Calu3 (cell line): ENCODE results near the gene NPW. TPM values are rescaled to one million over a fixed set of nuclear protein-coding genes. Genes with fewer than 3 reads are reported as not detected.

Source experiments
- BruUV-seq: library from RNA; stranded (reverse); fragments of 400-500 nt; replicated peaks from 2 replicates; lab custom pipeline; 2021; lab: Mats Ljungman, UMichigan
- CTCF ChIA-PET: fragments of 300-600 bp; sonication (Branson Sonifier 250); formaldehyde crosslinking; loops from one replicate; lab custom pipeline; 2022; ENCODE audit warnings: antibody characterized with exemption; lab: Charles Lee
- DNase-seq: peaks from one replicate; pipeline ENCODE4 v3.0.0; 2022
- H3K27ac Mint-ChIP-seq: one replicate; pipeline ENCODE4 v1.8.0; 2022; ENCODE audit warnings: mixed read lengths; ENCODE audit not compliant: unreplicated experiment
- H3K27me3 Mint-ChIP-seq: one replicate; pipeline ENCODE4 v1.8.0; 2022; ENCODE audit warnings: mixed read lengths; ENCODE audit not compliant: unreplicated experiment
- H3K36me3 Mint-ChIP-seq: one replicate; pipeline ENCODE4 v1.8.0; 2022; ENCODE audit warnings: mild to moderate bottlenecking, moderate library complexity, mixed read lengths; ENCODE audit not compliant: insufficient read depth, unreplicated experiment
- H3K4me1 Mint-ChIP-seq: one replicate; pipeline ENCODE4 v1.8.0; 2022; ENCODE audit warnings: mild to moderate bottlenecking, low read depth, mixed read lengths; ENCODE audit not compliant: unreplicated experiment
- H3K4me3 Mint-ChIP-seq: one replicate; pipeline ENCODE4 v1.8.0; 2022; ENCODE audit warnings: mild to moderate bottlenecking, low read depth, moderate library complexity, mixed read lengths; ENCODE audit not compliant: unreplicated experiment
- H3K9me3 Mint-ChIP-seq: one replicate; pipeline ENCODE4 v1.8.0; 2022; ENCODE audit warnings: low read depth, mixed read lengths; ENCODE audit not compliant: unreplicated experiment
- intact Hi-C: fragments of 100-400 bp; cut with micrococcal nuclease; formaldehyde crosslinking; loops from one replicate; pipeline ENCODE4 v1.10.0; 2022; ENCODE audit not compliant: unreplicated experiment
- total RNA-seq: library from RNA; stranded (reverse); gene quantifications from 2 replicates; pipeline ENCODE4 v1.2.3, GENCODE V29; 2022
- TF ChIP-seq, protein P1 (sequence below): fragments of 200-600 bp; IDR thresholded peaks from one replicate; pipeline ENCODE4 v1.8.0; 2022; ENCODE audit warnings: antibody characterized with exemption; ENCODE audit not compliant: unreplicated experiment

Gene NPW
- total RNA-seq, 1 experiment from 2014 or later, result 1.5 TPM

DNA sequence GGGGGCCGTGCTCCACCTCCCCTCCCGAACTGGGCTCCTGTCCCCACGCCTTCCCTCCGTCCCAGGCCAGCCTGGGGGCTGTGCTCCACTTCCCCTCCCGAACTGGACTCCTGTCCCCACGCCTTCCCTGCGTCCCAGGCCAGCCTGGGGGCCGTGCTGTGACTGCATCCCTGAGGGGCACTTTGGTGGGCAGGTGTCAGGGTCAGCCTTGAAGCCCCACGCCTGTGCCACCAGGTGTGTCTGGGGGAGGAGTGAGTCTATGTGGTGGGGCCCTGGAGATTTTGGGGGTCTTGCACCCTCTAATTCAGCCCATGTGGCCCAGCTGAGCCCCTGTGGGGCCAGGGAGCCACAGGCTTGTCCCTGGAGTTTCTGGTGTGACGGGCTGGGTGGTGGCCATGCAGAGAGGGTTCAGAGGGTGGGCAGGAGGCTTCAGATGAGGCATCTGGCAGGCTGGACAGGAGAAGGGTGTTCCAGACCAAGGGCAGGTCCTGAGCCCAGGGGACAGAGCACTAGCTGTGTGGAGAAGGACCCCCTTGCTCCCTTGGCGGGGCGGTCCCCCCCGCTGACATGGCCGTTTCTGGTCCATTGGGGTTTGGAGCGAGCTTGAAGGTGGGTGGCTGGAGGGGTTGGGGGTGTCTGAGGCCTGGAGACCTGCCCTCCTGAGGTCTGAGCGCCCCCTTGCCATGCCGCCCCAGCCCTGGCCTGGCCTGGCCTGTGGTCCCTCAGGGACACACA, 15.3 kb downstream of the NPW start:
- CTCF ChIA-PET, result no interaction called here
- Mint-ChIP-seq H3K4me1 (no peaks in the 10 kb centered on the region), H3K36me3 (peaks cover 21% of the 10 kb centered on the region), H3K27me3 (no peaks in the 10 kb centered on the region), H3K9me3 (no peaks in the 10 kb centered on the region), H3K27ac (no peak overlapping the region), H3K4me3 (no peak overlapping the region)
- no TSS peak for BruUV-seq
- TF ChIP-seq, protein P1, sequence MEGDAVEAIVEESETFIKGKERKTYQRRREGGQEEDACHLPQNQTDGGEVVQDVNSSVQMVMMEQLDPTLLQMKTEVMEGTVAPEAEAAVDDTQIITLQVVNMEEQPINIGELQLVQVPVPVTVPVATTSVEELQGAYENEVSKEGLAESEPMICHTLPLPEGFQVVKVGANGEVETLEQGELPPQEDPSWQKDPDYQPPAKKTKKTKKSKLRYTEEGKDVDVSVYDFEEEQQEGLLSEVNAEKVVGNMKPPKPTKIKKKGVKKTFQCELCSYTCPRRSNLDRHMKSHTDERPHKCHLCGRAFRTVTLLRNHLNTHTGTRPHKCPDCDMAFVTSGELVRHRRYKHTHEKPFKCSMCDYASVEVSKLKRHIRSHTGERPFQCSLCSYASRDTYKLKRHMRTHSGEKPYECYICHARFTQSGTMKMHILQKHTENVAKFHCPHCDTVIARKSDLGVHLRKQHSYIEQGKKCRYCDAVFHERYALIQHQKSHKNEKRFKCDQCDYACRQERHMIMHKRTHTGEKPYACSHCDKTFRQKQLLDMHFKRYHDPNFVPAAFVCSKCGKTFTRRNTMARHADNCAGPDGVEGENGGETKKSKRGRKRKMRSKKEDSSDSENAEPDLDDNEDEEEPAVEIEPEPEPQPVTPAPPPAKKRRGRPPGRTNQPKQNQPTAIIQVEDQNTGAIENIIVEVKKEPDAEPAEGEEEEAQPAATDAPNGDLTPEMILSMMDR, result no peak
- DNase-seq, result no peak
- intact Hi-C loops, result no loop called here

DNA sequence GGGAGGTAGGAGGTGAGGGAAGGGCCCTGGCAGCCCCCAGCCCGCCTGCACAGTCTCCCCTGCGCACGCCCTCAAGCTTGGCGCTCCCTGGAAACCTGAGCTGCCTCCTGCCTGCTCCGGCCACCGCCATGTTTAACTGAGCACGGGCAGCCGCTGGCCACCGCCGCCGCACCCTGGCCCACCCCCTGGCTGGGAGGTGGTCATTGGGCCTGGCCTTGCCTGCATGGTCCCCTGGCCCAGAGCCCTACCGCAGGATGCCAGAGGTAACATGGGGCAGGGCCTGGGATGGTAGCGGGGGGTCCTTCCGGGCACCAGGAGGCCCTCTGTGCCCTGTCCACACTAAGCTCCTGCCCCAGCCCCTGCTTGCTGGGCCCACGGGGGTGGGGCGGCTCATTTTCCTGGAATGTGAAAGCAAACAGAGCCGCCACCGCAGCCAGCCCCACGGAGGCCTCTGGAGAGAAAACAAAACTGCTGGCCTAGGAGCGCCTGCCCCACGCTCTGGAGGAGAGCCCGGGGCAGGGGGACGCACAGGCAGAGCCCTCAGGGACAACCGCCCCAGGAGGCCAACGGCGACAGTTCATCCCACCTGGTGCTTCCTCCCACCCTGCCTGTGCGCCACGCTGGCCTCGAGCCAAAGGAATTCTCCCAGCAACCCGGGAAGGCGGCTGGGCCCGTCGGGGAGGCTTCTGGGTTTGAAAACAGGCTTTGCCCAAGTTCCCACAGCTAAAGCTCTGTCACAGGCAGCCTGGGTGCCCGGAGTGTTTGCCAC, 16.0 kb downstream of the NPW start:
- CTCF ChIA-PET, result interaction anchor here (0.6 kb wide), 1 partner anchor 107 kb away, joined by 6 read pairs; no protein-coding TSS in a partner anchor
- intact Hi-C loops, result no loop called here
- no peaks in the 10 kb centered on the region for H3K9me3 Mint-ChIP-seq
- TF ChIP-seq, protein P1, result no peak
- no peak overlapping the region for H3K4me3 Mint-ChIP-seq
- H3K36me3 Mint-ChIP-seq, result peaks cover 28% of the 10 kb centered on the region
- DNase-seq, result no peak
- H3K27me3 Mint-ChIP-seq, result no peaks in the 10 kb centered on the region
- no peak overlapping the region for H3K27ac Mint-ChIP-seq
- H3K4me1 Mint-ChIP-seq, result peaks cover 4% of the 10 kb centered on the region
- no TSS peak for BruUV-seq

DNA sequence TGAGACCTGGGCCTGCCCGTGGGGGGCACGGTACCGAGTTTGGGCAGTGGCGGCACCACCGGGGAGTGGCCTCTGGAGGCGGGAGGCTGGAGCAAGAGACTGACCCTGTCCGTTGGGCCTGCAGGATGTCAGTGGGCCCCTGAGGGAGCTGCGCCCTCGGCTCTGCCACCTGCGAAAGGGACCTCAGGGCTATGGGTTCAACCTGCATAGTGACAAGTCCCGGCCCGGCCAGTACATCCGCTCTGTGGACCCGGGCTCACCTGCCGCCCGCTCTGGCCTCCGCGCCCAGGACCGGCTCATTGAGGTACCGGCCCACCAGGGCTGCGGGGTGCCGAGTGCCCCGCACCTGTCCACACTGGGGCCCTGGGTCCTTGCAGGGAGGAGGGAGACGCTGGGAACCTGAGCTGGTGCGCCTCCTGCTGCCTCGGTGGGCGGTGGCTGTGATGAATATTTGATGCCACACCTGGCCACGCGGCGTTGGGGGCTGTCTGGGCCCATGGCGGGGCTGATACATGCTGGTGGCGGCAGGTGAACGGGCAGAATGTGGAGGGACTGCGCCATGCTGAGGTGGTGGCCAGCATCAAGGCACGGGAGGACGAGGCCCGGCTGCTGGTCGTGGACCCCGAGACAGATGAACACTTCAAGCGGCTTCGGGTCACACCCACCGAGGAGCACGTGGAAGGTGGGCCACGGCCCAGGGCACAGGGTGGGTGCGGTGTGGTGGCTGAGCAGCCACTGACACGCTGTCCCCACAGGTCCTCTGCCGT, 16.8 kb downstream of the NPW start:
- intact Hi-C loops, result no loop called here
- DNase-seq, result no peak
- H3K9me3 Mint-ChIP-seq, result no peaks in the 10 kb centered on the region
- H3K27ac Mint-ChIP-seq, result no peak overlapping the region
- CTCF ChIA-PET, result interaction anchor here (0.6 kb wide), 1 partner anchor 108 kb away, joined by 6 read pairs; no protein-coding TSS in a partner anchor
- H3K4me1 Mint-ChIP-seq, result peaks cover 12% of the 10 kb centered on the region
- TF ChIP-seq, protein P1, result no peak
- no peak overlapping the region for H3K4me3 Mint-ChIP-seq
- peaks cover 33% of the 10 kb centered on the region for H3K36me3 Mint-ChIP-seq
- BruUV-seq, result no TSS peak
- no peaks in the 10 kb centered on the region for H3K27me3 Mint-ChIP-seq

DNA sequence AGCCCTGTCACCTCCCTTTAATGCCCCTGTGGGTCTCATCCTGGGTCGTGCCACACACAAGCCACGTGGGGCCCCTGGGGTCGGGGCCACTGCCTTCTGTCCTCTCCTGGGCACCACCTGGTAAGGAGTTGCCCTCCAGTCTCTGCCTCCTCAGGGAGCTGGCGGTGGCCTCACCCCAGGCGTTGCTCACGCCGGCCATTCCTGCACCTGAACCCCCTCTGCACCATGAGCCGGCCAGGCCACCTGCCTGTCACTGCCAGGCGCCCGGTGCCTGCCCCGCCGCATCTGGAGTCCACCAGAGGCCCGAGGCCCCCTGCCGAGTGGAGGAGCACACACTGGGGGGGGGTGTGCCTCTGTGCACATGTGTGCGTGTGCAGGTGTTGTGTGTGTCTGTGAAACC, 17.5 kb downstream of the NPW start:
- no TSS peak for BruUV-seq
- TF ChIP-seq, protein P1, result no peak
- DNase-seq, result no peak
- peaks cover 15% of the 10 kb centered on the region for H3K4me1 Mint-ChIP-seq
- peaks cover 35% of the 10 kb centered on the region for H3K36me3 Mint-ChIP-seq
- no peak overlapping the region for H3K27ac Mint-ChIP-seq
- no peaks in the 10 kb centered on the region for H3K9me3 Mint-ChIP-seq
- H3K27me3 Mint-ChIP-seq, result no peaks in the 10 kb centered on the region
- H3K4me3 Mint-ChIP-seq, result no peak overlapping the region
- CTCF ChIA-PET, result no interaction called here
- intact Hi-C loops, result no loop called here
